ENCODE results near the gene ZSWIM4.

GRCh38 chr19:13814550-13814949, 19.3 kb downstream of the ZSWIM4 start:
- TF ChIP-seq EZH2phosphoT487 (IDR thresholded peaks at IDR 0.05; ENCODE audit: borderline replicate concordance, low read depth, low read length) (no peak), CTCF (conservative IDR thresholded peaks at IDR 0.05; ENCODE audit: low read length) (no peak)
